ENCODE data around the gene TRAPPC5. TPM values are rescaled to one million over a fixed set of nuclear protein-coding genes. Genes with fewer than 3 reads are reported as not detected.

Gene TRAPPC5
- total RNA-seq, 1 donor from 2014 or later = 116 TPM

DNA sequence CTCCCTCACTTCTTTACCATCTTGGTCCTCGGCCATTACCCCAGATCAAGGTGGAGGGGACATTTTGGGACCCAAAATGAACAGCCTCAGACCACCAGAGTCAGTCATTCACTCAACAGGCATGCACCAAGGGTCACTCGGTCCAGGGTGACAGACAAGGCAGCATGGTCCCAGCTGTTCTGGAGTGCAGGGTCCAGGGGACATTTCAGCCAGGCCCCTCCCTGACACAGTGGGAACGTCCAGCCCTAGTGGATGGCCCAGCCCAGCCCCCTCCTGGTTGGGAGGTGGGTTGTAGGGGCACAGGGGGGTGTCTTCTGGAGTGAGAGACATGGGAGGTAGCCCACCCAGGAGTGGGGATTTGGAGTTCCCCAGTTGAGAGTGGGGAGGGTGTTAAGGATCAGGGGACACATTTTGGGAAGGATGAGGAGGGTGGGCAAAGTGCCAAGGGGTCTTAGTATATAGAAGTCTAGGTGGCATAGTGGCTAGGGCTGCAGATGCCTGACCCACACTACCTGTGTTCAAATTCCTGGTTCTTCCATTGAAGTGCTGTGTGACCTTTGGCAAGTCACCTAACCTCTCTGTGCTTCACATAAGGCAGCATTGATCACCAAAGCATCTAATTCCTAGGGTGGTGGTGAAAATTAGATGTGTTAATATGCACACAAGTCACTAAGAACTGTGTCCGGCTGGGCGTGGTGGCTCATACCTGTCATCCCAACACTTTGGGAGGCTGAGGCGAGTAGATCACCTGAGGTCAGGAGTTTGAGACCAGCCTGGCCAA, 23.8 kb downstream of the TRAPPC5 start:
- peaks cover 60% of the 10 kb centered on the region for H3K27me3 ChIP-seq (ENCODE audit: low read depth)
- no peak overlapping the region for H3K27ac ChIP-seq (replicated peaks)
- no peaks in the 10 kb centered on the region for H3K9me3 ChIP-seq (replicated peaks)
- no peak overlapping the region for H3K4me3 ChIP-seq
- no peaks in the 10 kb centered on the region for H3K36me3 ChIP-seq
- DNase-seq = no peak
- intact Hi-C loops (cut with micrococcal nuclease) = no loop called here
- TF ChIP-seq, protein P1, sequence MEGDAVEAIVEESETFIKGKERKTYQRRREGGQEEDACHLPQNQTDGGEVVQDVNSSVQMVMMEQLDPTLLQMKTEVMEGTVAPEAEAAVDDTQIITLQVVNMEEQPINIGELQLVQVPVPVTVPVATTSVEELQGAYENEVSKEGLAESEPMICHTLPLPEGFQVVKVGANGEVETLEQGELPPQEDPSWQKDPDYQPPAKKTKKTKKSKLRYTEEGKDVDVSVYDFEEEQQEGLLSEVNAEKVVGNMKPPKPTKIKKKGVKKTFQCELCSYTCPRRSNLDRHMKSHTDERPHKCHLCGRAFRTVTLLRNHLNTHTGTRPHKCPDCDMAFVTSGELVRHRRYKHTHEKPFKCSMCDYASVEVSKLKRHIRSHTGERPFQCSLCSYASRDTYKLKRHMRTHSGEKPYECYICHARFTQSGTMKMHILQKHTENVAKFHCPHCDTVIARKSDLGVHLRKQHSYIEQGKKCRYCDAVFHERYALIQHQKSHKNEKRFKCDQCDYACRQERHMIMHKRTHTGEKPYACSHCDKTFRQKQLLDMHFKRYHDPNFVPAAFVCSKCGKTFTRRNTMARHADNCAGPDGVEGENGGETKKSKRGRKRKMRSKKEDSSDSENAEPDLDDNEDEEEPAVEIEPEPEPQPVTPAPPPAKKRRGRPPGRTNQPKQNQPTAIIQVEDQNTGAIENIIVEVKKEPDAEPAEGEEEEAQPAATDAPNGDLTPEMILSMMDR (IDR thresholded peaks at IDR 0.05; ENCODE audit: borderline replicate concordance) = no peak
- no peaks in the 10 kb centered on the region for H3K4me1 ChIP-seq

DNA sequence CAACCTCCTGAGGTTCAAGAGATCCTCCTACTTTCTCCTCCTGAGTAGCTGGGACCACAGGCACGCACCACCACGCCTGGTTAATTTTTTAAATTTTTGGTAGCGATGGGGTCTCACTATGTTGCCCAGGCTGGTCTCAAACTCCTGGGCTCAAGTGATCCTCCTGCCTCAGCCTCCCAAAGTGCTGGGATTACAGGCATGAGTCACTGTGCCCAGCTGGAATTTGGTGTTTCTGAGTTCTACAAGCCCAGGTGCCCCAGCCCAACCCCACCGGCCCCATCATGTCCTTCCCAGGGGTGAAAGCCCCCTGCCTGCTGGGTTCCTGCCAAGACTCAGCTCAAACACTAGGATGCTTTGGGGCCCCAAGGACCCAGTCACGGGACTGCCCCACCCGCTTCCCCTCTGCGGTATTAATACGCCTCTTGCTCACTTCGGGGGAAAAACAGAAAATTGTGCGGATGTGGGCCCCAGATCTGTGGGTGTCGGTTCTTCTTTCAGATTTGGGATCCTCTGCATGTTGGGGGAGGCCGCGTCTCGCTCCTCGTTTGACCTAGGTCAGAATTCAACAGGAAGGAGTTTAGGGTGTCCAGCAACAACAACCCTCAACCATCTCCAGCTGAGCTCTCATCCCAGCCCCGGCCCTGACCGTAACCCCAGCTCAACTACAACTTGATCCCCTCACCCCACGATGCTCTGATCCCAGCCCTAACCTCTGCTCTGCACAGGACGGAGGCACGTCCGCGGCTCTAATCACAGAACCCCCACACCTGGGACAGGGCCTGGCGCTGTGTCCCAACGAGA, 25.0 kb downstream of the TRAPPC5 start:
- TF ChIP-seq, protein P1 (IDR thresholded peaks at IDR 0.05; ENCODE audit: borderline replicate concordance) = no peak
- H3K4me3 ChIP-seq = no peak overlapping the region
- peak overlapping the region; percentile 38 for H3K27ac ChIP-seq (replicated peaks)

DNA sequence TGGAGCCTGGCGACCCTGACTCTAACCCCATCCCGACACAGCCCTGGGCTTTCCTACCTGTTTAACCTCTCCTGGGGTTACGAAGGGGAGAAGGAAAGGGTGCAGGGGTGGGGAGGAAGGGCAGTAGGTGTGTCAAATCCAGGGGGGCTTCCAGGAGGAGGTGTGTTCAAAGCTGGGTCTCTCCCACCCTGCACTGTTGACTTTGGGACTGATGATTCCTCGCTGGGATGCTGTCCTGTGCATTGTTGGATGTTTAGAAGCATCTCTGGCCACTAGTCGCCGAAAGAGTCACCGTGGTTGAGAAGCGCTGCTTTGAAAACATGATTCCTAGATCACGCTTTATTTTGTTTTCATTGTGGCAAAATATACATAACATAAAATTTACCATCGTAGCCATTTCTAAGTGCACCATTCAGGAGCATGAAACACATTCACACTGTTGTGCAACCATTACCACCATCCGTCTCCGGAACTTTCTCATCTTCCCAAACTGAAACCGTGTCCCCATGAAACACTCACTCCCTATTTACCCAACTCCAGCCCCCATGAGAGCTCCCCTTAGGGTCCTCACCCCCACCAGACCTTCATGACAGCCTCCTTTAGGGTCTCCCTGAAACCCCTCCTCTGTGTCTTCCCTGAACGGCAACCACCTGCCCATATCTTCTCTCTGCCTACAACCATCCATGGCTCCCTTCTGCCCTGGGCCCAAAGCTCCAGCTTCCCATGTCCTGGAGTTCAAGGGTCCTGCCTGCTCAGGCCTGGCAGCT, 25.7 kb downstream of the TRAPPC5 start:
- Histone ChIP-seq H3K4me3 (no peak overlapping the region), H3K36me3 (no peaks in the 10 kb centered on the region), H3K9me3 (replicated peaks) (no peaks in the 10 kb centered on the region), H3K4me1 (no peaks in the 10 kb centered on the region), H3K27ac (replicated peaks) (peak overlapping the region; percentile 38), H3K27me3 (ENCODE audit: low read depth) (peaks cover 49% of the 10 kb centered on the region)
- intact Hi-C loops (cut with micrococcal nuclease) = no loop called here
- no peak for DNase-seq
- TF ChIP-seq, protein P1 (IDR thresholded peaks at IDR 0.05; ENCODE audit: borderline replicate concordance) = no peak

More for the DNA sequence above, 25.0 kb downstream of the TRAPPC5 start:
- intact Hi-C loops (cut with micrococcal nuclease) = no loop called here
- Histone ChIP-seq H3K36me3 (no peaks in the 10 kb centered on the region), H3K27me3 (ENCODE audit: low read depth) (peaks cover 57% of the 10 kb centered on the region), H3K4me1 (no peaks in the 10 kb centered on the region), H3K9me3 (replicated peaks) (no peaks in the 10 kb centered on the region)
- peak; percentile 30 for DNase-seq

DNA sequence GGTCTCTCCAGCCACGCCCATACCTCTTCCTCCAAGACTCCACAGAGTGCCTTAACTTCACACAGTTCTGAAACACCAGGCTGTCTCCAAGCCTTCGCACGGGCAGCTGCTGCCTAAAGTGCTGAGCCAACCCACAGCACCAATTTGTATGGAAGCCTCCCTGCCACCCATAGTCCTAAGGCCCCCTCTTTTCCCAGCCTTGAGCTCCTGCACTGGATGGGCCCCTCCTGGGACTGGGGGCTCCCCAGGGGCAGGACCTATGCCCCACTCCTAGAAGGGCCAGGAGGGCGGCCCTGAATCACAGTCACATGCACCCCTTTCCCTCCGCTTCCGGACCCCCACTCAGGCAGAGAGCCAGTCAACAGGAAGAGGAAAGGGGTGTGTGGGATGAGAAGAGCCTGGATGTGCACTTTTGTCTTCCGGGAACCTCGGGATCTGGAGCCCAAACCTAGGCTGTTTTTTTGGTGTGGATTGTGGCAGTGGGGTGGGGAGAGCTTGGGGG, 26.4 kb downstream of the TRAPPC5 start:
- no peaks in the 10 kb centered on the region for H3K36me3 ChIP-seq
- no peak overlapping the region for H3K4me3 ChIP-seq
- TF ChIP-seq, protein P1 (IDR thresholded peaks at IDR 0.05; ENCODE audit: borderline replicate concordance) = no peak
- H3K9me3 ChIP-seq (replicated peaks) = no peaks in the 10 kb centered on the region
- no peak overlapping the region for H3K27ac ChIP-seq (replicated peaks)
- intact Hi-C loops (cut with micrococcal nuclease) = no loop called here
- H3K4me1 ChIP-seq = no peaks in the 10 kb centered on the region
- no peak for DNase-seq
- peaks cover 43% of the 10 kb centered on the region for H3K27me3 ChIP-seq (ENCODE audit: low read depth)

DNA sequence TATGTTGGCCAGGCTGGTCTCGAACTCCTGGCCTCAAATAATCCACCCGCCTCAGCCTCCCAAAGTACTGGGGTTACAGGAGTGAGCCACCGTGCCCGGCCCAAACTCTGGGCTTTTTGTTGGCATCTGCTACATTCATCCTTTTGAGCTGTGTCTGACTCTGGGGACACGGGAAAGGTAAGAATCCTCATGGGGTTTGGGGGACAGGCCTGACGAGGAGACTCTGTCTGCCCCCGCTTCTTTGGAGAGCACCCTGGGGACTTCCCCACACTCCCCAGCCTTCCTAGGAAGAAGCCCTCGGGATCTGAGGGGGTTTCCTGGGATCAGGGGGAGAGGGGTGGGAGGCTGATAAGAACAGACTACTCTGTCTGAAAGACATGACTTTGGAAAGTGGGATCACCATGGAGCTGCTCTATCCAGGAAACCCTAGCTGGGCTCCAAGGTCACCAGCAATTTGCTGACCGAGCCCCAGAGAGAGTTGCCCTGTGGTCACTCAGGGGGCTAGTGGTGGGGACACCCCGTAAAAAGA, 29.4 kb downstream of the TRAPPC5 start:
- no peak for DNase-seq
- TF ChIP-seq, protein P1 (IDR thresholded peaks at IDR 0.05; ENCODE audit: borderline replicate concordance) = no peak
- Histone ChIP-seq H3K4me1 (no peaks in the 10 kb centered on the region), H3K27ac (replicated peaks) (no peak overlapping the region), H3K4me3 (no peak overlapping the region), H3K27me3 (ENCODE audit: low read depth) (peaks cover 15% of the 10 kb centered on the region), H3K36me3 (no peaks in the 10 kb centered on the region), H3K9me3 (replicated peaks) (no peaks in the 10 kb centered on the region)
- intact Hi-C loops (cut with micrococcal nuclease) = no loop called here
